SK-MEL-5 (cell line): ENCODE measurements around the gene GSTCD. TPM values are rescaled to one million over a fixed set of nuclear protein-coding genes. Genes with fewer than 3 reads are reported as not detected.

ENCODE experiments used
- total RNA-seq: library from RNA; depleted of rRNA; stranded (reverse); fragments of >200 nt; shearing (Covaris generic); gene quantifications from 2 replicates; pipeline ENCODE4 v1.2.3, GENCODE V29; 2014; rRNA removed

GSTCD gene
- total RNA-seq, 1 experiment from 2014 or later = 11.5 TPM

Other genes with a start within 250 kb of the GSTCD start
- 97.5 and 123 TPM in 2 replicates for gene PPA2, start 234.7 kb upstream of the GSTCD start, total RNA-seq
- not detected in 2 replicates for gene ARHGEF38, start 156.2 kb upstream of the GSTCD start, total RNA-seq
- 15.2 and 23.2 TPM in 2 replicates for gene INTS12, start 95 bp upstream of the GSTCD start, total RNA-seq
- not detected in 2 replicates for gene NPNT, start 186.7 kb downstream of the GSTCD start, total RNA-seq